Stimulated activated CD8-positive, alpha-beta memory T cell treated with anti-CD3 and anti-CD28 coated beads, Interleukin-4, amount 100 ng/mL, for 24 hours (primary cell): ENCODE data around the gene ELMO3.

Experiments
- DNase-seq: peaks from one replicate; pipeline ENCODE4 v3.0.0-alpha.2; 2020; ENCODE audit warnings: low read depth

Gene ELMO3

GRCh38 chr16:67163999-67164558 lies 34.9 kb upstream of the ELMO3 start:
- DNase-seq, result no peak

DNA sequence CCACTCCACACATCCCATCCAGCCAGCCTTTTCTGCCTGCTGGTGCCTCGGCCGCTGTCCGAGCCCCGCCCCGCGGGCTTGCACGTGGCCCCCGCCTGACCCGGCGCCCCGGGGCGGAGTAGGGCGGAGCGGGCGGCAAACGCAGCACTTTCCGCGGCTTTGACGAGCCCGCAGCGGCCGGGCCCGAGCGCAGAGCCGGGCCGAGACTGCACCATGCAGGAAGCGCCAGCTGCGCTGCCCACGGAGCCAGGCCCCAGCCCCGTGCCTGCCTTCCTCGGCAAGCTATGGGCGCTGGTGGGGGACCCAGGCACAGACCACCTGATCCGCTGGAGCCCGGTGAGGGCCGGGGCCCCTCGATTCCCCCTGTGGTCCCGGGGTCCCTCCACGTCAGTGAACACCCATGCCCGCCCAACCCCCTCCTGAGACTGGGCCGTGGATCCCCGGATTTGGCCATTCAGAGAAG lies 34.3 kb upstream of the ELMO3 start, which contains the start of gene HSF4:
HSF4 (plus strand) TSS at position 147 of the 463 bp plus-strand sequence; CDS start at position 214, 67 bp downstream.
- DNase-seq, result no peak

- no peak for DNase-seq
These were observed 33.5 kb upstream of the ELMO3 start for GRCh38 chr16:67165121-67166078.

DNA sequence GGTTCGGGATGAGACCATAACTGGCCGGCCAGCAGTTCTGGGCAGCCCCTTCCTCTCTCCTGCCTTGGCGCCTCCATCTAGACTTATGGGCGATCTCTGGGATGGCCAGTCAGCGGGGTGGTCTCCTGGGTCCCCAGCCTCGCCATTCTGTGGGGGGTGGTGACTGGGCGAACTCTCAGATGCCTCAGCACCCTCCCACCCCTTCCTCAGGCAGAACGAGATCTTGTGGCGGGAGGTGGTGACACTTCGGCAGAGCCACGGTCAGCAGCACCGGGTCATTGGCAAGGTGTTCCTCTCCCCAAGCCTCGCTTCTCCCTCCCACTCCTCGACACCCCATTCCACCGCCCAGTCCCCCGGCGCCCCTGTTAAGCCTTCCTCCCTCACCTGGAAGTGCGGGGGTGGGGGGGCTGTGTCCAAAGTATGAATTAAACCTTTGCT lies 32.8 kb upstream of the ELMO3 start:
- no peak for DNase-seq

DNA sequence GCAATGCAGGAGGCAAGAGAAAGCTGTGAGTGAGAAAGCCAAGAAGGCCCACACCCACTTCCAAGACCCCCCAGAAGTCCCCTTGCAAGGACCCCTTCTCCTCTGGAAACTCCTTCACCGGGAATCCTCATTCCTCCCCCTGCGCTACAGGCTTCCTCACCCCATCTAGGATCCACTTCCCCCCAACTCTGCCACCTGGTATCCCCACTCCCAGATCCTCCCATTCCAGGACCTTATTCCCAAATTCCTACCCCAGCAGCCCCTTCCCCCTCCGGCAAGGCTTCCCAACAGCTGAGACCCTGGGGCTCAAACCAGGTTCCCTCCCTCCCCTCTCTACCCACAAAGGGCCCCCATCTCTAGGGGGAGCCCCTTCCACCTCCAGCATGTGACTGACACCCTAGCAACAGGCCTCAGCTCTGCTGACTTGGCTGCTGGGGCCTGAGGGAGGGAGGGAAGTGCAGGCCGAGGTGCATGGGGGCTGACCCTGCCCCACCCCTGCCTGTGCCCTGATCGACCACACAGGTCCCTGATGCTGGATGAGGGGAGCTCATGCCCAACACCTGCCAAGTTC lies 32.2 kb upstream of the ELMO3 start:
- no peak for DNase-seq

DNA sequence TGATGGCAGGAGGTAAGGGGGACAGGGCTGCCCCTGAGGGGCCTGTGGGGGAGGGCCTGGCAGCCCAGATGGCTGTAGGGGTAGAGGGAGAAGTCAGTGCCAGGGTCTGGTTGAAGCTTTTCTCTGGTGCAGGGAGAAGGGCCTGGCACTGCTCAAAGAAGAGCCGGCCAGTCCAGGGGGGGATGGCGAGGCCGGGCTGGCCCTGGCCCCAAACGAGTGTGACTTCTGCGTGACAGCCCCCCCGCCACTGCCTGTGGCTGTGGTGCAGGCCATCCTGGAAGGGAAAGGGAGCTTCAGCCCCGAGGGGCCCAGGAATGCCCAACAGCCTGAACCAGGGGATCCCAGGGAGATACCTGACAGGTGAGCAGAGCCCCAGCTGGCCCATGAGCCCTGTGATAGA lies 31.3 kb upstream of the ELMO3 start:
- no peak for DNase-seq

GRCh38 chr16:67169011-67169451 lies 29.9 kb upstream of the ELMO3 start:
- DNase-seq, result no peak

- no peak for DNase-seq
These were observed 29.2 kb upstream of the ELMO3 start for GRCh38 chr16:67169642-67170167.

DNA sequence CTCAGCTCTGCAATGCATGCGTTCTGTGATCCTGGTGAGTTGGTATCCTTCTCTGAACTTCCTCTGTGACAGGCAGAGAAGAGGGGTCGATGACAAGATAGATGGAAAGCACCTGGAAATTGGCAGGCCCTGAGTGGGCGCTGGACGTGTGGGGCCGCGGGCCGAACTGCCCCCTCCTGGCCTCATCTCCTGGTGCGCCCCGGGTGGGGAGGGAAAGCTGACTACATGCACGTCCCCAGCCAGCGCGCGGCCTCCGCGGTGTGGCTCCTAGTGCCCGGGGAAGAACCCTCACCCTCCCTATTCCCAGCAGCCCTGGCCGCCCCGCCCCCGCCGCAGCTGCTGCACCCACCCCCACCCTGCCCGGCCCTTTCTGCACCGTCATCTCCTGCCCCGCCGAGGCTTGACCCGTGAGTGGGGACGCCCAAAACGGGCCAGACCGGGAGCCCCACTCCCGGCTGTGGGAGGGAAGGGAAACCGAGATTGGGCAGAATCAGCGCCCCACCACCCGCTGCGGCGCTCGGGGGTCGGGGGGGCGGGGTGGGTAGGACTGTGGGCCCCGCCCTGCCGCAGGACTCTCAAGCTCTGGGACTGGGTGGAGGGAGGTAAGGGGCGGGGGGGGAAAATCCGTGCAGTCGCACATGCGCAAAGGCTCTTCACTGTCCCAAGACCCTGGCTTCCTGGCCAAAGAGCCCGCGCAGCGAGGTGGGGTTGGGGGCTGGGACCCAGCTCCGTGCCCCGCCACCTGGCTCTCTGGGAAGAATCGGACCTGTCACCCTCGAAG lies 28.6 kb upstream of the ELMO3 start, which contains the start of gene NOL3:
NOL3 (plus strand) TSS at position 371 of the 781 bp plus-strand sequence.
- no peak for DNase-seq

GRCh38 chr16:67170949-67171649 lies 27.8 kb upstream of the ELMO3 start:
- no peak for DNase-seq

DNA sequence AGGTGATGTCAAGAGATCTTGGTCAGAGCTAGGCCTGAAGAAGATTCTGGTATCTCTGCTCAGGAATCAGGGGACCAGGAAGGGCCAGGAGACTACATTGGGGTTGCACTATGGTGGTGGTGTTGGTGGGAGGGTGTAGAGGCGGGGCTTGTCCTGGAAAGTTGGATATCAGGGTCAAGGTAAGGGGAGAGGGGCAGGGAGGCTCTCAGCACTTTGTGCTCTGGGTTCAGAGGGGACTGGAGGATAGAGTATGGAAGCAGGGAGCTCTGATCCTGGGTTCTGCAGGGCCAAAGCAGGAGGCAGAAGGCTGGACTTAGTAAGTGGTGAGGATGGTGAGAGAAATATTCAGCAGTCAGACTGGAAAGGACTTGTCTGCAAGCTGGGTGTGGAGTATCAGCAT lies 25.6 kb upstream of the ELMO3 start:
- no peak for DNase-seq

- DNase-seq, result peak; percentile 39
These were observed 24.9 kb upstream of the ELMO3 start for GRCh38 chr16:67173808-67174705.

GRCh38 chr16:67174706-67175231 lies 24.2 kb upstream of the ELMO3 start:
- no peak for DNase-seq

DNA sequence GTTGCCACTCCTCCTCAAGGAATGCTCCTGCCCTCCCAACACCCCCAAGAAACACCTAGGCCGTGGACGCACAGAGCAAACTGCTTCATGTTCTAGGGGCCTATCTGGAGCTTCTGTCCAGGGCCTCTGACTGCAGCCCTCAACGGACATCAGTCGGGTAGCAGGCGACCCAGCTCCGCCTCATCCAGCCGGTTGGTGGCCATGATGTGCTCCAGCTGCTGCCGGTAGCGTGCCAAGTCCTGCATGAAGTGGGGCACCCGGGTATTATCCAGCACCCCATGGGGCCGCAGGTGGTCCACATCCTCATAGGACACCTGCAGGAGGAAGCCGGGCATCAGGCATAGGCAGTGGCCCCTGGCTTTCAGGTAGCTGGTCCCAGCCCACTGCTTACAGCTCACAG lies 22.3 kb upstream of the ELMO3 start:
- no peak for DNase-seq

DNA sequence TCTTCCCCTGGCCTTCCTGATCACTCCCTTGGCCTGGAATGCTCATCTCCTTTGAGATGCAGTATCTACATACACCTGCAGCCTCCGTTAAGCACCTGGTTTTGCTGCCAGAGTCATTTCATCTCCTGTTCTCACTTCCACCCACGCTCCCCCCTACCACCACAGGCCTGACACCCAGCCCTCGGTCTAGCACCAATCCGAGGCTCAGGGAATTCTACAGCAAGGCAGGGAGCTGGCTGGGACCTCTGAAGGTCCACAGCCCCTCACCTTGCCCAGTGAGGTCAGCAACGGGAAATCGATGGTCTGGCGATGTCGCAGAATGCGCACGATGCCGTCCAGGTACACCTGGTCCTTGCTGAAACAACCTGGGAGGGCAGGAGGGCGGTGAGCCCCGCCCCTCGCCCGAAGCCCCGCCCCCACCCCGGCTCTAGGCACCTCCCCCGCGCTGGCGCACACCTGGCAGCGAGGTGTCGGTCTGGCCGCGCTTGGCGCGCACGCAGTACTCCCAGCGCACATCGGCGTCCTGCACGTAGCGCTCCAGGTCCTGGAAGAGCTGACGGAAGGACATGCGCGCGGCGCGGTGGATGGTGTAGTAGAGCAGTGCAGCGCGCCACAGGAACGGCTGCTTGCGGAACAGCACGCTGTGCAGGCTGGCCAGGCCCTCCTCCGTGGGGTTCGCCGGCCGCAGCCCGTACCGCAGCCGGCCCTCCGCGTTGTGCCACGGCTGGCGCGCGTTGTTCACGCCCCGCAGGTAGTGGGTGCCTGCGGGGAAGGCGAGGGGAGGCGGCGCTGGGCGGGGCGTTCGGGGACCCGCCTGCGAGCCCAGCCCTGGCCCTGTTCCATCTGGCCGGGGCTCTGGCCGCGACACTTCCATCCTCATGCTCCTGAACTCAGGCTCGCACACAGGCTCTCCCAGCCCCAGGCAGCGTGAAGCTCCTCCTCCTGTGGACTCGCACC lies 20.9 kb upstream of the ELMO3 start:
- no peak for DNase-seq

DNA sequence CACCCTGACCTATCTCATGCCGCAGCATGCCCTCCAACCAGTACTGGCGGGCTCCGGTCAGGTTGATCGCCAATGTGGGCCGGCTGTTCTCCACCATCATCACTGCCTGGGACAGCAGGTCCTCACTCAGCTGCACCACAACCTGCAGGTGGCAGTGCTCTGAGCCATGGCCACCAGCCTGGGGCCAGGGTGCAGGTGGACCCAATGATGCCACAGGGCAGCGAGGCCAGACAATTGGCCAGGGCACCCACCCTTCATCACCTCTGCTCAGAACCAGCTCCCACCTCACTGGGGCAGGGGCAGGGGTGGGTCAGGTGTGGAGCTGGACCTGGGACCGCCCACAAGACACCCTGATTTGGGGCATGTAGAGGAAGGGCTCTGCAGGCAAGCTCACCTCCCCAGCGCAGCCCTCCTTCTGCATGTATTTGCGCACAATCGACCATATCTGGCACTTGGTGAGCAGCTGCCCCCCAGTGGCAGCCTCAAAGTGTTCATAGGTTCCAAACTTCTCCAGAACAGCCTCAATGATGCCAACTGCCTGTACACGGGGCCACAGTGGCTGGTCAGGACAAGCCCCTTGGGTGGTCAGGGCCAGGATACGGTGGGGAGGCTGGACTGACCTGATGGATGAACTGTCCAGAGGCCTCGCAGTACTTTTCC lies 19.4 kb upstream of the ELMO3 start:
- no peak for DNase-seq

DNA sequence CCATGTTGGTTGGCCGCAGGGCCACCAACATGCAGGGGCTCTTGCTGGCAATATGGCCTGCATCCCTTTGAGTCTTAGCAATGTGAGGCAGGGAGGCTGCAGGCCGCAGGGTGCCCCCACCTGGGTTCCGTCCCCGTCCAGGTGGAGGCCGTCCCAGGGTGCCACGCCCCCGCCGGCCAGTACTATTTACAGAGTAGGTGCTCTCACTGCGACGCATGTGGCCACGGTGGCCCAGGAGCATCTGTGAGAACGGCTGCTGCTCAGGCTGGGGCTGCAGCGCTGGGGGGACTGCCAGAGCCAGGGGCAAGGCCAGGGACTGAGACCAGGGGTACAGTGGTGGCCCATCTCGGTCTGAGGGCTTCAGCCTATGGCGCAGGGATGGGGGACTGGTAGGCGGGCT lies 18.8 kb upstream of the ELMO3 start:
- DNase-seq, result no peak

DNA sequence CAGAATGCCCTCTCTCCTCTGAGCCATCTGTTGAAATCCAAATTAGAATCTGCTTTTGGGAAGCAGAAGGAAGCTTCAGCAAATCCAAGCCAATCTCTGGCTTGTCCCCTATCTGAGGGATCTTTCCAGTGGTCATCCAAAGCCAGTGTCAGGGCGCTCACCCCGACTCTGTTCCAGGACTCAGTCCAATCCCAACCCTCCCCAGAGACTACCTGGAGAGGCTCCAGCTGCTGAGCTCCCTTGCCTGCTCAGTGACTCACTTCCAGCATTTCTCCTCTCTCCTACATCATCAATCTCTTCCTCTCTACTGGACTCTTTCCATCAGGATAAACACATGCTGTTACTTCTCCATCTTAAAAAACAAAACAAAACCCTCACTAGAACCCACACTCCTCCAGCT lies 17.6 kb upstream of the ELMO3 start:
- no peak for DNase-seq
